ENCODE measurements around the gene PLXDC2.
"Not testable (repeated sequence)": the region's sequence is repeated elsewhere in the genome, so short reads cannot be mapped to it uniquely, and the experiment has no call there.

The PLXDC2 gene

GRCh38 chr10:20200758-20201157 lies 384.5 kb downstream of the PLXDC2 start:
- Histone ChIP-seq H3K4me2 (ENCODE audit: low read depth, low read length, poor library complexity, severe bottlenecking) (no peak overlapping the region), H3K4me1 (ENCODE audit: insufficient read depth, low read length, poor library complexity, severe bottlenecking) (no peaks in the 10 kb centered on the region), H3K9me2 (replicated peaks; ENCODE audit: low read depth, low read length) (no peaks in the 10 kb centered on the region), H3K79me2 (ENCODE audit: insufficient read depth, low read length) (no peaks in the 10 kb centered on the region), H3F3A (ENCODE audit: low read depth) (no peaks in the 10 kb centered on the region), H3K27me3 (ENCODE audit: insufficient read depth, low read length, poor library complexity, severe bottlenecking) (no peaks in the 10 kb centered on the region), H4K20me1 (ENCODE audit: insufficient read depth, low read length, poor library complexity, severe bottlenecking) (no peaks in the 10 kb centered on the region), H2AFZ (ENCODE audit: low read length) (no peak overlapping the region), H3K36me3 (ENCODE audit: insufficient read depth, low read length) (no peaks in the 10 kb centered on the region), H3K9me3 (ENCODE audit: insufficient read depth, low read depth, low read length) (no peaks in the 10 kb centered on the region), H3K9ac (ENCODE audit: low read depth, low read length, poor library complexity, severe bottlenecking) (no peak overlapping the region), H3K4me3 (ENCODE audit: low read length, poor library complexity, severe bottlenecking) (no peak overlapping the region)
- TF ChIP-seq EZH2phosphoT487 (IDR thresholded peaks at IDR 0.05; ENCODE audit: borderline replicate concordance): no peak
- TF ChIP-seq, protein P1, sequence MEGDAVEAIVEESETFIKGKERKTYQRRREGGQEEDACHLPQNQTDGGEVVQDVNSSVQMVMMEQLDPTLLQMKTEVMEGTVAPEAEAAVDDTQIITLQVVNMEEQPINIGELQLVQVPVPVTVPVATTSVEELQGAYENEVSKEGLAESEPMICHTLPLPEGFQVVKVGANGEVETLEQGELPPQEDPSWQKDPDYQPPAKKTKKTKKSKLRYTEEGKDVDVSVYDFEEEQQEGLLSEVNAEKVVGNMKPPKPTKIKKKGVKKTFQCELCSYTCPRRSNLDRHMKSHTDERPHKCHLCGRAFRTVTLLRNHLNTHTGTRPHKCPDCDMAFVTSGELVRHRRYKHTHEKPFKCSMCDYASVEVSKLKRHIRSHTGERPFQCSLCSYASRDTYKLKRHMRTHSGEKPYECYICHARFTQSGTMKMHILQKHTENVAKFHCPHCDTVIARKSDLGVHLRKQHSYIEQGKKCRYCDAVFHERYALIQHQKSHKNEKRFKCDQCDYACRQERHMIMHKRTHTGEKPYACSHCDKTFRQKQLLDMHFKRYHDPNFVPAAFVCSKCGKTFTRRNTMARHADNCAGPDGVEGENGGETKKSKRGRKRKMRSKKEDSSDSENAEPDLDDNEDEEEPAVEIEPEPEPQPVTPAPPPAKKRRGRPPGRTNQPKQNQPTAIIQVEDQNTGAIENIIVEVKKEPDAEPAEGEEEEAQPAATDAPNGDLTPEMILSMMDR (conservative IDR thresholded peaks at IDR 0.05; ENCODE audit: low read length): no peak

- TF ChIP-seq EZH2phosphoT487 (IDR thresholded peaks at IDR 0.05; ENCODE audit: borderline replicate concordance): no peak
- TF ChIP-seq, protein P1 (conservative IDR thresholded peaks at IDR 0.05; ENCODE audit: low read length): no peak
- no peaks in the 10 kb centered on the region for H3K4me1 ChIP-seq (ENCODE audit: insufficient read depth, low read length, poor library complexity, severe bottlenecking)
- no peak overlapping the region for H3K4me3 ChIP-seq (ENCODE audit: low read length, poor library complexity, severe bottlenecking)
- H3K9me2 ChIP-seq (replicated peaks; ENCODE audit: low read depth, low read length): no peaks in the 10 kb centered on the region
- no peaks in the 10 kb centered on the region for H3K36me3 ChIP-seq (ENCODE audit: insufficient read depth, low read length)
- no peak overlapping the region for H2AFZ ChIP-seq (ENCODE audit: low read length)
- no peaks in the 10 kb centered on the region for H3K27me3 ChIP-seq (ENCODE audit: insufficient read depth, low read length, poor library complexity, severe bottlenecking)
- H3F3A ChIP-seq (ENCODE audit: low read depth): no peaks in the 10 kb centered on the region
- H3K9me3 ChIP-seq (ENCODE audit: insufficient read depth, low read depth, low read length): no peaks in the 10 kb centered on the region
- no peak overlapping the region for H3K9ac ChIP-seq (ENCODE audit: low read depth, low read length, poor library complexity, severe bottlenecking)
- H3K4me2 ChIP-seq (ENCODE audit: low read depth, low read length, poor library complexity, severe bottlenecking): no peak overlapping the region
- H4K20me1 ChIP-seq (ENCODE audit: insufficient read depth, low read length, poor library complexity, severe bottlenecking): no peaks in the 10 kb centered on the region
- no peaks in the 10 kb centered on the region for H3K79me2 ChIP-seq (ENCODE audit: insufficient read depth, low read length)
These were observed 386.1 kb downstream of the PLXDC2 start for GRCh38 chr10:20202337-20202736.

DNA sequence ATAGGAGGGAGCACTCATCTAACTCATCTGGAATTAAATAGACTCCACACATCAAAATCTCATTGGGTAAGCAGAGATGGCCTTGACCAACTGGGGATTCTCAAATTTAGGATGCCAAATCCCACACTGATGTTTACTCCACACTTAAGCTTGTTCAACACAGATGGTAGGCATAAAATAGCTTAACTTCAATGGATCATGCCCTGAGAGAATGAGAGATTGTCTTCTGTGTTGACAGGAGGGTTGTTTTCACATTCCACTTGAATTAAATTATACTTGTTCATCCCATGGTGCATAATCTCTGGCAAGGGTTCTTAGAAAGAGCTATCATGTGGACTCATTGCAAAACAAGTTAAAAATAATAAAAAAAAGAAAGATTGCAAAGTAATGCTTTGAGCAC lies 391.4 kb downstream of the PLXDC2 start:
- Histone ChIP-seq H2AFZ (ENCODE audit: low read length) (no peak overlapping the region), H3K4me2 (ENCODE audit: low read depth, low read length, poor library complexity, severe bottlenecking) (no peak overlapping the region), H4K20me1 (ENCODE audit: insufficient read depth, low read length, poor library complexity, severe bottlenecking) (no peaks in the 10 kb centered on the region), H3K79me2 (ENCODE audit: insufficient read depth, low read length) (no peaks in the 10 kb centered on the region), H3K4me1 (ENCODE audit: insufficient read depth, low read length, poor library complexity, severe bottlenecking) (no peaks in the 10 kb centered on the region), H3K27me3 (ENCODE audit: insufficient read depth, low read length, poor library complexity, severe bottlenecking) (no peaks in the 10 kb centered on the region), H3K9me2 (replicated peaks; ENCODE audit: low read depth, low read length) (no peaks in the 10 kb centered on the region), H3K9ac (ENCODE audit: low read depth, low read length, poor library complexity, severe bottlenecking) (no peak overlapping the region), H3K4me3 (ENCODE audit: low read length, poor library complexity, severe bottlenecking) (no peak overlapping the region), H3F3A (ENCODE audit: low read depth) (no peaks in the 10 kb centered on the region), H3K9me3 (ENCODE audit: insufficient read depth, low read depth, low read length) (no peaks in the 10 kb centered on the region), H3K36me3 (ENCODE audit: insufficient read depth, low read length) (no peaks in the 10 kb centered on the region)
- TF ChIP-seq EZH2phosphoT487 (IDR thresholded peaks at IDR 0.05; ENCODE audit: borderline replicate concordance): no peak
- TF ChIP-seq, protein P1 (conservative IDR thresholded peaks at IDR 0.05; ENCODE audit: low read length): no peak

DNA sequence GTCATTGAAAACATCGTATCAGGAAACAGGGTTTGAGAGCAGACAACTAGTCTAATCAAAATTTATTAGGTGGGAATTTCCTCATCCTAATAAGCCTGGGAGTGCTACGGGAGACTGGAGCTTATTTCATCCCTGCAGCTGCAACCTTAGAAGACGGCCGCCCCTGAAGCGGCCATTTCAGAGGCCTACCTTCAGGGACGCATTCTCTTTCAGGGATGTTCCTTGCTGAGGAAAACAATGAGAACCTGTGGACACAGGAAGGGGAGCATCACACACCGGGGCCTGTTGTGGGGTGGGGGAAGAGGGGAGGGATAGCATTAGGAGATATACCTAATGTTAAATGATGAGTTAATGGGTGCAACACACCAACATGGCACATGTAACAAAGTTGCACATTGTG lies 392.9 kb downstream of the PLXDC2 start:
- H3K9me3 ChIP-seq (ENCODE audit: insufficient read depth, low read depth, low read length); H3K4me3 ChIP-seq (ENCODE audit: low read length, poor library complexity, severe bottlenecking); H2AFZ ChIP-seq (ENCODE audit: low read length); H4K20me1 ChIP-seq (ENCODE audit: insufficient read depth, low read length, poor library complexity, severe bottlenecking); H3K27me3 ChIP-seq (ENCODE audit: insufficient read depth, low read length, poor library complexity, severe bottlenecking); H3K4me2 ChIP-seq (ENCODE audit: low read depth, low read length, poor library complexity, severe bottlenecking); H3F3A ChIP-seq (ENCODE audit: low read depth); H3K9ac ChIP-seq (ENCODE audit: low read depth, low read length, poor library complexity, severe bottlenecking); H3K9me2 ChIP-seq (replicated peaks; ENCODE audit: low read depth, low read length); H3K36me3 ChIP-seq (ENCODE audit: insufficient read depth, low read length); H3K79me2 ChIP-seq (ENCODE audit: insufficient read depth, low read length); H3K4me1 ChIP-seq (ENCODE audit: insufficient read depth, low read length, poor library complexity, severe bottlenecking): not testable (repeated sequence)

Measured in Loucy (cell line).